Gastrocnemius medialis (tissue), 4 donors: ENCODE data around the gene CHN2. TPM values are rescaled to one million over a fixed set of nuclear protein-coding genes. Genes with fewer than 3 reads are reported as not detected.

Experiments used
- ATAC-seq, 2 donors: fragments of 150-250 bp; one replicate each; pipeline ENCODE4 v1.9.1; 2016
- DNase-seq, 2 donors: peaks; one replicate each; pipeline ENCODE4 v3.0.0-alpha.2; 2019
- H3K27ac ChIP-seq, 4 donors: fragments of 200-600 bp; sonication (generic); 1 replicate in 1 of 4; 2 replicates in 3 of 4; pipeline ENCODE4 v1.5.1; 2016 to 2018; ENCODE audit warnings: mild to moderate bottlenecking in 2 of 4, moderate library complexity in 1 of 4
- H3K27me3 ChIP-seq, 3 donors: fragments of 200-600 bp; sonication (generic) in 2 of 3; 1 replicate in 1 of 3; 2 replicates in 2 of 3; pipeline versions ENCODE4 v1.5.1 to v1.6.0; 2016 to 2019; ENCODE audit warnings: mild to moderate bottlenecking in 1 of 3, moderate library complexity in 1 of 3
- H3K36me3 ChIP-seq, 2 donors: fragments of 200-600 bp; sonication (generic) in 1 of 2; one replicate each; pipeline ENCODE4 v1.5.1; 2017 to 2018
- H3K4me1 ChIP-seq, 2 donors: fragments of 200-600 bp; sonication (generic) in 1 of 2; one replicate each; pipeline ENCODE4 v1.5.1; 2016 to 2017; ENCODE audit warnings: mild to moderate bottlenecking in 2 of 2
- H3K4me3 ChIP-seq, 4 donors: fragments of 200-600 bp; sonication (generic) in 3 of 4; 1 replicate in 1 of 4; 2 replicates in 3 of 4; pipeline ENCODE4 v1.5.1; 2016 to 2019; ENCODE audit warnings: mild to moderate bottlenecking in 2 of 4
- H3K9me3 ChIP-seq, 3 donors: fragments of 200-600 bp; sonication (generic) in 2 of 3; 1 replicate in 1 of 3; 2 replicates in 2 of 3; pipeline ENCODE4 v1.5.1; 2016 to 2019
- POLR2A ChIP-seq, 2 donors: fragments of 450-650 bp; IDR thresholded peaks; one replicate each; pipeline ENCODE4 v1.6.1; 2017; ENCODE audit warnings: antibody characterized with exemption in 2 of 2, mild to moderate bottlenecking in 2 of 2, moderate library complexity in 2 of 2
- in situ Hi-C, 4 donors: fragments of 200-750 bp; cut with MboI; loops; one replicate each; pipeline versions ENCODE4 v1.15.0 to v1.8.0; 2017; ENCODE audit warnings: low sequenced_read_pairs in 4 of 4
- intact Hi-C: fragments of 100-400 bp; cut with DNase I; formaldehyde crosslinking; loops from one replicate; pipeline ENCODE4 v1.15.1; 2023; ENCODE audit warnings: low total_unique reads
- total RNA-seq, 4 donors: library from RNA; depleted of rRNA; stranded (reverse); fragments of >200 nt; gene quantifications; one replicate each; pipeline versions ENCODE4 v1.1.0 to v1.2.3, GENCODE V29; 2016
- TF ChIP-seq, protein P1 (sequence below), 5 experiments: fragments of 450-650 bp in 3 of 5; fragments of 200-600 bp in 2 of 5; sonication (generic) in 2 of 5; IDR thresholded peaks in 4 of 5; conservative IDR thresholded peaks in 1 of 5; 1 replicate in 4 of 5; 2 replicates in 1 of 5; pipeline ENCODE4 v1.5.1; 2016 to 2019; ENCODE audit warnings: antibody characterized with exemption in 5 of 5, mild to moderate bottlenecking in 3 of 5, moderate library complexity in 3 of 5

The CHN2 gene
- total RNA-seq, 4 donors from 2014 or later = 5.9 to 11.3 (median 8.2) TPM

DNA sequence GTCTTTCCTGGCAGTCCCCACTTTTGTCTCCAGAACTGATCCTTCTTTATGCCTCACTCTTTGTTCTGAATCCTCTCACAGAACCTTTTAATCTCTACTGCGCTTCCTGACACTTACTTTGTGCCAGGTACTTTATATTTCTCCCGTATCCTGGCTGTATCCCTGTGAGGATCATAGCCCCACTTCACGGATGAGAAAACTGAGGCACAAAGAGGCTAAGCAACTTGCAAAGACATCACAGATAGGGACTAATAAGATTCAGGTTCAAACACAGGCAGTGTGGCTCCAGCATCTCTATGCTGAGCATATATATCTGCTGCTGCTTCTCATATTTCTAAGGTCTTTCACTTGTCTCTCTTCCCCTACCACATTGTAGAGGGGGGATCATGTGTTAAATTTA is 116.7 kb downstream of the CHN2 start:
- Histone ChIP-seq H3K36me3 (no peaks in the 10 kb centered on the region), H3K27ac (no peak overlapping the region), H3K27me3 (no peaks in the 10 kb centered on the region), H3K4me3 (no peak overlapping the region), H3K4me1 (no peaks in the 10 kb centered on the region), H3K9me3 (no peaks in the 10 kb centered on the region)
- DNase-seq = no peak
- TF ChIP-seq, protein P1, sequence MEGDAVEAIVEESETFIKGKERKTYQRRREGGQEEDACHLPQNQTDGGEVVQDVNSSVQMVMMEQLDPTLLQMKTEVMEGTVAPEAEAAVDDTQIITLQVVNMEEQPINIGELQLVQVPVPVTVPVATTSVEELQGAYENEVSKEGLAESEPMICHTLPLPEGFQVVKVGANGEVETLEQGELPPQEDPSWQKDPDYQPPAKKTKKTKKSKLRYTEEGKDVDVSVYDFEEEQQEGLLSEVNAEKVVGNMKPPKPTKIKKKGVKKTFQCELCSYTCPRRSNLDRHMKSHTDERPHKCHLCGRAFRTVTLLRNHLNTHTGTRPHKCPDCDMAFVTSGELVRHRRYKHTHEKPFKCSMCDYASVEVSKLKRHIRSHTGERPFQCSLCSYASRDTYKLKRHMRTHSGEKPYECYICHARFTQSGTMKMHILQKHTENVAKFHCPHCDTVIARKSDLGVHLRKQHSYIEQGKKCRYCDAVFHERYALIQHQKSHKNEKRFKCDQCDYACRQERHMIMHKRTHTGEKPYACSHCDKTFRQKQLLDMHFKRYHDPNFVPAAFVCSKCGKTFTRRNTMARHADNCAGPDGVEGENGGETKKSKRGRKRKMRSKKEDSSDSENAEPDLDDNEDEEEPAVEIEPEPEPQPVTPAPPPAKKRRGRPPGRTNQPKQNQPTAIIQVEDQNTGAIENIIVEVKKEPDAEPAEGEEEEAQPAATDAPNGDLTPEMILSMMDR (IDR thresholded peaks at IDR 0.05 in 4 of 5, conservative IDR thresholded peaks at IDR 0.05 in 1 of 5) = no peak
- TF ChIP-seq POLR2A (IDR thresholded peaks at IDR 0.05) = no peak
- intact Hi-C loops (no loop called here), in situ Hi-C loops (no loop called here)
- no peak for ATAC-seq

DNA sequence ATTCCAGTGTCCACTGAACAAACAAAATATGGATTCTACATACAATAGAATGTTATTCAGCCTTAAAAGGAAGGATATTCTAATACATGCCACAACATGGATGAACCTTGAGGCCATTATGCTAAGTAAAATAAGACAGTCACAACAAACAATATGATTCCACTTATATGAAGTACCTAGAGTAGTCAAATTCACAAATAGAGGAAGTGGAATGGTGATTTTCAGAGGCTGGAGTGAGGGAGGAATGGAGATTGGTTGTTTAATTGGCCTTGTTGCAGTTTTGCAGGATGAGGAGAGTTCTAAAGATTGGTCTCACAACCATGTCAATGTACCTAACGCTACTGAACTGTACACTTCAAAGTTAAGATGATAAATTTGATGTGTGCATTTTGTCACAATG is 119.6 kb downstream of the CHN2 start:
- intact Hi-C loops (no loop called here), in situ Hi-C loops (no loop called here)
- no peaks in the 10 kb centered on the region for H3K36me3 ChIP-seq
- H3K4me1 ChIP-seq = no peaks in the 10 kb centered on the region
- ATAC-seq (no peak), DNase-seq (no peak)
- TF ChIP-seq POLR2A (IDR thresholded peaks at IDR 0.05) = no peak
- TF ChIP-seq, protein P1 (IDR thresholded peaks at IDR 0.05 in 4 of 5, conservative IDR thresholded peaks at IDR 0.05 in 1 of 5) = no peak
- H3K27me3 ChIP-seq = no peaks in the 10 kb centered on the region
- H3K4me3 ChIP-seq = no peak overlapping the region
- no peak overlapping the region for H3K27ac ChIP-seq
- H3K9me3 ChIP-seq = no peaks in the 10 kb centered on the region

DNA sequence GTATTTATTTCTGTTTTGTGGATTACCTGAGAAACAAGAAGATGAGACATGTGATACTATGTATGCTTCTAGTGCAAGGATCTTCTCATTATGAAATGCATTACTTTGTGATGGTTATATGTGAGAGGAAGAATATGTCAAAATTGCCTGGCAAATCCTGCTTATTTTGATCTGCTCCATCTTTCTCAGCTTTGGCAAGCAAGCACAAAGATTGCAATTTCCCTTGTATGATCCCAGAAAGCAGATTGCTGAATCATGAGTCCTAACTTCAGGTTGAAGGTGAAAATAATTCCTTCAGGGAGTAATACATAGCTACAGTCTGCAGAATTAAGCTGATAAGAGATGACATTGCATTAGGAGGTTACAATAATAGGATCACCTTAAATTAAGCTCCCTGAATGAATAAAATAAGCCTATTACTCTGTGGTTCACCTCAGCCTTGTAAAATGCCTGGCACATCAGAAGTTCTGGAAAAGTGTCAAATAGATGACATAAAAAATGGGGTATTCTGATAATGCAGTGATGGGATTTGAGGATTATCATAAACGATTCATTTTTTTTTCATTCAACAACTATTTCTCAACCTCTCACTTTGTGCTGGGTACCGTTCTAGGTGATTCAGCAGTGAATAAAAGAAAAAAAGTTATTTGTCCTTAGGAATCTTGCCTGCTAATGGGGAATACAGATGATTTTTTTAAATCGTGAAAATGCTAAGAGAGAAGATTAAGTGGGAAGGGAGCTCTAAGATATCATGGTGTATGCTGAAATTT is 120.7 kb downstream of the CHN2 start:
- no peaks in the 10 kb centered on the region for H3K36me3 ChIP-seq
- H3K27me3 ChIP-seq = no peaks in the 10 kb centered on the region
- DNase-seq (no peak), ATAC-seq (no peak)
- H3K4me1 ChIP-seq = no peaks in the 10 kb centered on the region
- H3K27ac ChIP-seq = no peak overlapping the region
- TF ChIP-seq, protein P1 (IDR thresholded peaks at IDR 0.05 in 4 of 5, conservative IDR thresholded peaks at IDR 0.05 in 1 of 5) = no peak
- no peak for TF ChIP-seq POLR2A (IDR thresholded peaks at IDR 0.05)
- intact Hi-C loops = no loop called here
- no peak overlapping the region for H3K4me3 ChIP-seq
- no peaks in the 10 kb centered on the region for H3K9me3 ChIP-seq
- in situ Hi-C loops = no loop called here

DNA sequence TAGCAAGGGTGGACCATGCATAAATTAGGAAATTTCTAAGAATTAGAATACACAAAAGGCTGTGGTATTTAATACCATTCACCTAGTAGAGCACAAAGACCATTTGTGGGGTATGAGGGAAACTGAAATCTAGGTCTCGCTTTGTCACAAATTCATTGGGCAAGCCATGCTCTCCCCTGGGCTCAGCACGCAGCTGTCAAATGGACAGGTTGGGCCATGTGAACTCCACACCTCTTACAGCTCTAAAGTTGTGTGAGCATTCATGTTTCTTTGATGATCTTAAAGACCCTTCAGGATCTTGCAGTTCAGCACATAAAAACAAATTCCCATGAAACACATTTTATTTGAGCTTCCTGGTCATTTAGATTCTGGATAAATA is 121.3 kb downstream of the CHN2 start:
- H3K4me3 ChIP-seq = no peak overlapping the region
- H3K27ac ChIP-seq = no peak overlapping the region
- ATAC-seq = no peak
- TF ChIP-seq, protein P1 (IDR thresholded peaks at IDR 0.05 in 4 of 5, conservative IDR thresholded peaks at IDR 0.05 in 1 of 5) = no peak
- TF ChIP-seq POLR2A (IDR thresholded peaks at IDR 0.05) = no peak
- H3K27me3 ChIP-seq = no peaks in the 10 kb centered on the region
- H3K36me3 ChIP-seq = no peaks in the 10 kb centered on the region
- in situ Hi-C loops (no loop called here), intact Hi-C loops (no loop called here)
- DNase-seq = no peak
- H3K4me1 ChIP-seq = no peaks in the 10 kb centered on the region
- no peaks in the 10 kb centered on the region for H3K9me3 ChIP-seq

DNA sequence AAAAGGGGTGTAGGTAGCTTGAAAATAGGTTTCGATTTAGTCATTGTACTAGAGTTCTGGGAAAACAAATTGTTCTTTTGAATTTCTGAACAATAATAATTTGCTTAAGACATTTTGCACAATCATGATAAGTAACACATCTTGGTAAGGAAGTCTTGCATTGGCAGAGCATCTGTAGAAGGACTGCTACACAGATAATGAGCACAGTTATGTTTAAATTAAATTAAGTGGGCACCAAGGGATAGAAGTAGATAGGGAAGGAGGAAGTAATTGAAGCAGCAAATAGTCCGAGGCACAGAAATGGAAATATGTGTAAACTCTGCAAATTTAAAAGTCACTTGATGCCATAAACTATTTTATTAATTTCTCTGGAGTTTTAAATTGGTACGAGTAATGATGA is 122.4 kb downstream of the CHN2 start:
- no peaks in the 10 kb centered on the region for H3K4me1 ChIP-seq
- no peaks in the 10 kb centered on the region for H3K9me3 ChIP-seq
- in situ Hi-C loops (no loop called here), intact Hi-C loops (no loop called here)
- H3K4me3 ChIP-seq = no peak overlapping the region
- no peak for DNase-seq
- TF ChIP-seq, protein P1 (IDR thresholded peaks at IDR 0.05 in 4 of 5, conservative IDR thresholded peaks at IDR 0.05 in 1 of 5) = no peak
- TF ChIP-seq POLR2A (IDR thresholded peaks at IDR 0.05) = no peak
- no peak overlapping the region for H3K27ac ChIP-seq
- H3K36me3 ChIP-seq = no peaks in the 10 kb centered on the region
- no peaks in the 10 kb centered on the region for H3K27me3 ChIP-seq
- ATAC-seq = no peak
